Measurements from ENCODE around the gene COL23A1.

COL23A1 gene

DNA sequence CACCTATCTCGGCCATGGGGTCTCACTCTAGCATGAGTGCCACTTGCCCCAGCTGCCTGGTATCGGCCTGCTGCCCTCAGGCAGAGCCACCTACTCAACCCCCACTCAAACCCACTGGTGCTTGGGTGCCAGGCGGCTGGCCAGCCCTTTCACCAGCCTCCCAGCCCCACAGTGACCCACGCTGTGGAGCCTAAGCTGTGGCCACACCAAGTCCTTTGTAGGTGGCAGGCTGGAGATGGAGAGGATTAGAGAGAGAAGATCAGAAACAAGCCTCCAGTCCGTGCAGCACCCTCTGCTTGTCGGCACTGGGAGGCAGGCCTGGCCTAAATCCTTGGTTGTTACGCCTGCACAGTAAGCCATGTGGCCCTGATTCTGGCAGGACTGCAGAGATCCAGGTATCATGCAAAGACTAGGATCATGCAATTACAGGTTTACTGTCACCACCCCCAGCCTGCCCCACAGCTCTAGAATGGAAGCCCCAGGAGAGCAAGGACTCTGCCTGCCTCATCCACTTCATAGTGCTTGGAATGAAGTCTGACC lies 171.7 kb downstream of the COL23A1 start:
- DNase-seq, result no peak

DNA sequence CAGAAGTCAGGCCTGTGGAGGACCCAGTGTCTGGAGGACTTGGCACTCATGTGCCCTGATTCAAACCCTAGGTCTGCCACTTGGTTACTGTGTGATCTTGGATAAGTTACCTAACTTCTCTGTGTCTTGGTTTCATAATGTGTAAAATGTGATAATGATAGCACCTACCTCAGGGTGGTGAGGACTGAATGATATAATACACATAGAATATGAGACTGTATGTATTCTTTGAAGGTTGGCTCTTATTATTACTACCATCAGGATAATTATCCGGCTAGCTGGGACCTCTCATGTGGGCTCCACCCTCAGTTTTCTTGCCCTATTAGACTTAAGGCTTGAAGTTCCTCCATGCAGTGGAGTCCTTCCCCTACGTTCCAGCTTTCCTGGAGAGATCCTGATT lies 172.2 kb downstream of the COL23A1 start:
- no peak for DNase-seq

DNA sequence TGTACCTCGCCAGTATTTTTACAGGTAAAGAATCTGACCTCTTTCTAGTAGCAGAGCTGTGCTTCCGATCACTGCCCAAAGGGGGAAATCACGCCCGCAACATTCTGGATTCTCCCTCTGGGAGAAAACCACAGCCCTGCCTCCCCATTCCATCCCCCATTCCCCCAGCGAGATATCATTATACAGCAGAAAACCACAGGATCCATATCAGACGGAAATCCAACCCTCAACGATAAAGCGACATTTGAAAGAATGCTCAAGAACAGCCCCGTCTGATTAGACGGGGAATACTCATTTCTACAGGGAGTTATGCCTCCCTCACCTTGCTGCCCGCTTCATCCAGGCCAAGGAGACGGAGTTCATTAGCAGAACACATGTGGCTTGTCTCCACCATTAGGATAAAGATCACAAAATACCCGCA lies 172.8 kb downstream of the COL23A1 start:
- no peak for DNase-seq

DNA sequence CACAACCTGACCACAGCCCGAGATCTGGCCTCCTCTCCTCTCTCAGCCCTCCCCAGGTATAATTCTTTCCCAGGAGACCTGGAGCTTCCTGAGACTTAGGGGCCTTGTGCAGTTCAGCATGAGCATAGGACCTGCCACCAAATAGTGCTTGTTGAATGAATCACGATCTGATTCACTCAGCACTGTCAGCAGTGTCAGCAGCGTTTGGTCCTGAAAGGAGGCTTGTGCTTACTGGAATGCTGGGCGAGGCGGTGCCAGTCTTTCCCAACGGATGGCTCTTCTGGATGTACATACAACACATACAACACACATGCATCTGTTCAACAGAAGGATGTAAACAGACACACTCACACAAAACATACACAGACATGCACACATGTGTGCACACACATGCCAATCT lies 173.3 kb downstream of the COL23A1 start:
- no peak for DNase-seq

DNA sequence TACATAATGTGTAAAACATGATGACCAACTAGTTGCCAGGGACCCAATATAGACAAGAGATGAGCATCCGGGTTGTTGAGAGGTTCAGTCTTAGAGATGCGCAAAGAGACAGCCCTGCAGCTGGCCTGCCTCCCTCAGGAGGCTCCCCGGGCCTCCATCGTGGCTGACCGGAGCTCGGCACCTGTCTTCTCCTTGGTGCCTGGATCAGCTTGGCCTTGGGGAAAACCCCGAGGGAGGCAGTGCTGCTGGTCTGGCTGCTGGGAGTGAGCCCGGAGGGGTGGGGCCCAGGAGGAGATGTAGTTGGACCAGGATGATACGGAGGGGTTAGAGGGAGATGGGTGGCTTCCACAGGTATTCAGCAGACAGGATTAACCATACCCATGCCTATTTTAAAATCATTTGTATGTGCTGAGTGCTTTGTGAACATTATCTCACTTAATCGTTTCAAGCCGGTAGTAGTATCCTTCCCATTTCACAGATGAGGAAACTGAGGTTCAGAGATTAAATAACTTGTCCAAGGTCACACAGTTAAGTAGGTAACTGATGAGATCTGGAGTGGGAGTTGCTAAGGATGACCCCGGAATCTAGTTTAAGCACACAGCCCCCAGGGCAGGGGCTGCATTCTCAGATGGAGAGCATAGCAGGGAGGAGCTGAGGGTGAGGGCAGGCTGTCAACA lies 173.8 kb downstream of the COL23A1 start:
- no peak for DNase-seq

DNA sequence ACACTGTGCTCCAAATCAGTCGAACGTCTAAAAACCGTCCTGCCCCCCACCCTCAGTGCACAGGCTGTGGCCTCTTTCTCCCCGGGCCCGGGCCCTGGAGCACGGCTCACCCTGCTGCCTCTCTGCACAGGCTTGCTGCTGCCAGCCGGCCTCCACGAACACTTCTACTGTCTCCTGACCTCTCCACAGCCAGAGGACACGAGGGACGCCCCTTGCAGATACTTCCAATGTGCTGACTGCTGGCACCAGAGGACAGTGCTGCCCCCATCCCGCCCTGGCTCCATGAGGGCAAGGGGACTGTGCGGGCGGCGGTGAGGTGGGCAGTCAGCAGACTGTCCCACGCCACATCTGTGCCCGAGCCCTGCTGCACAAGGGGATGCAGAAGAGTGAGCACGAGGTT lies 174.8 kb downstream of the COL23A1 start:
- no peak for DNase-seq

DNA sequence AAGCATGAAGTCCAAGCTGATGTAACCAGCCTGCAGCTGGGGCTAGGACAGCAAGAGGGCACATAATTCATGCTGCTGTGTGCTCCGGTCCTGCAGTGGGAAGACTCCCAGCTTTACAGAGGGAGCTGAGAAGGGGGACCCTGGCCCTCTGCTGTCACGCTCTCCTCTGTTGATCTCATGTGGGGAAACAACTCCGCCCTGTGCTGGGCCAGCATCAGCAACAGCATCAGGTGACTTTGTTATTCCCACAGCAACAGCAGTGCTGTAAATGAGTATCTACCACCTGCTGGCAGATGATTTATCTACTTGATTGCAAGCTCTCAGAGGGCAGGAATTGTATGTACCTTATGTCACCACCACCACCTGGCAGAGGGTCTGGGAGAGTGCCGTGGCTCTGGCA lies 176.2 kb downstream of the COL23A1 start:
- DNase-seq, result no peak

DNA sequence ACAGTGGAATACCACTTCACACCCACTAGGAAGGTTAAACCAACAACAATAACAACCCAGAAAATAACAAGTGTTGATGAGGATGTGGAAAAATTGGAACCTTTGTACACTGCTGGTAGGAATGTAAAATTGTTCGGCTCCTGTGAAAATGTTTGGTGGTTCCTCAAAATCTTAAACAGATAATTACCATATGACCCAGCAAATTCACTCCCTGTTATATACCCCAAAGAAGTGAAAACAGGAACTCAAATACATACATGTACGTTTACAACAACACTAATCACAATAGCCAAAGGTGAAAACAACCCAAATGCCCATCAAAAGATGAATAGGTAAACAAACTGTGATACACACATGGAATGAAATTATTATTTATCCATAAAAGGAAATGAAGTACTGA lies 179.1 kb downstream of the COL23A1 start:
- no peak for DNase-seq

DNA sequence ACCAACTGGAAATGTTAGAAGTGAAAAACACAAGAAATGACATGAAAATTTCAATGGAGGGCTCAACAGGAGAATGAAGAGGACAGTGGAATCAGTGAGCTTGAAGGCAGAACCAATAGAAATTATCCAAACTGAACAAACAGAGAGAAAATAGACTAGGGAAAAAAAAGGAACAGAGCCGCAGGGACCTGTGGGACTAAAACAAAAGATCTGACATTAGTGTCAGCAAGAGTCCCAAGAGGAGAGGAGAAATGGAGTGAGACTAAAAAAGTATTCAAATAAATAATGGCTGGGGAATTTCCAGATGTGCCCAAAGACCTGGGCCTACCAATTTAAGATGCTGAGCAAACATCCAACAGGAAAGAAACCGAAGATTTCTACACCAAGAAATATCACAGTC lies 182.5 kb downstream of the COL23A1 start:
- DNase-seq, result no peak

DNA sequence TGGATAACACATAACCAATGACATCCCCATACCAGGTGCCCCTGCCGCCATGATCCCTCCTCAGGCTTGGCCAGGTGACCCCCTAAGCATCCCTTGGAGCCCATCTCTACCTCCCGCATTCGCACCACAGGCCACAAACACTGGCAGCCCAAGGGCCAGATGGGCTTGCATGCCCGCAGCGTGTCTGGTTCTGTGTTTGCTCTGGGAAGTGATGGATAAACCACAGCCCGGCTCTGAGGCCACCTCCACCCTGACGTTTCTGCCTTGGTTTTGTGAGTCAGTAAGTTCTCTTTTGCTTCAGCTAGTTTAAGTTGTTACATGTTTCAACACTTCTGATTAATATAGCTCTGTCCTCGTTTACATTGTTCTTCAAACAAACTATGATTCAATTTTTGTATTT lies 185.2 kb downstream of the COL23A1 start:
- DNase-seq, result no peak

DNA sequence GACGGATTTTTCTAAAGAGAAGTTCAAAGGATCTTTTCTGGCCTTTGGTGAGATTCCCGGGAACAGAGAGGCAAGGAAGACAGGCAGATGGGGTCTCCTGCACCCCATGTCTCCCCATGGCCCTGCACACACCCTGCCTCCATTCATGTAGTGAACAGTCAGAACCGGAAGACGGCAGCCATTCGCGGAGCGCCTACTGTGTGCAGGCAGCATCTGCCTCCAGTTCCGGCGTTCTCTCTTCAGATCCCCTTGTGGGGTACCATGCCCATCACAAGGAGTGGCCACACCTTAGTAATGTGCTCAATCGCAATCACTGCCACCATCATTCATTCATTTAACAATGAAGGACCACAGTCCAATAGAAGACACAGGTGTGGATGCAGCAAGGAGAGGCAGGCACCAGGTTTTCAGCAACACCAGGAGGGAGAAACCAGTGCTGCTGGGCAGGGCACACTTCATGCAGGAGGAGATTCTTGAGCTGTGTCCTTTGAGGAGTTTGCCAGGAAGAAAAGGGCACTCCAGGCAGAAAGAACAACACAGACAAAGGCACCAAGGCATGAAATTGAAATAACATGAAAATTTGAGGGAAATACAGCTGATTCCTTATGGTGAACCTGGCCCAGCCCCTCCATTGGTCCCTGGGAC lies 186.1 kb downstream of the COL23A1 start:
- DNase-seq, result no peak

DNA sequence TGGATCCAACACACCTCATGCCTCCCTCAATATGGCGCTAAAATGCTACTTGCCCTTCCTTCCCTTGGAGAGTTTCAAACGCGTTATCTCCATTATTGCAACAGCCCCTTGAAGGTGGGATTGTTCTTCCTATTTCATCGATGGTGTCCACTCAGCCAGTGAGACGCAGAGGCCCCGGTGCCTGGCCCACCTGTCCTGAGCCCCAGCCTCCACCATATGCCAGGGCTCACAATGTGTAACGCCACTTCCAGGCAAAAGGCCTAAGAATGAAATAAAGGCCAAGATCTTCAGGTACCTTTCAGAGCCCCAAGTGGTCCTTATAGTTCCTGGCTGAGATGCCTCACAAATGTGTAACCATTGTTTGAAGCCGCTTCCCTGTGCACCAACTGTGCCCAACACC lies 186.8 kb downstream of the COL23A1 start:
- no peak for DNase-seq

DNA sequence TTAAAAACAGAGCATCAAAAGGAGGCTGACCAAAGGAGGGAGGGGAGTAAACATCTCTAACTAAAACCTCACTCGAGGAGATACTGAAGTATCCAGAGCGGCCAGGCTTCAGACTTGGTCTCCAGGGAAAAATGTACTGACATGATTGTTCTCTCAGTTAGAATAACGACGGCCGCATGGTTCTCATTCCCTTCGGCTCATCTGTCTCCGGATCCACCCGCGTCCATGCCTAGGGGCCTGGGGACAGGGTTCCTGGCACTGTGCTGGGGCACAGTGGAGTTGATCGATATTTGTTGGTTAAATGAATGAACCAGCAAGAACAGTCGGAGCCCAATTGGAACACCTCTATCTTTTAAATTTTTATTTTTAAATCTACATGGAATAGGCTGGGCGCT lies 190.5 kb downstream of the COL23A1 start:
- no peak for DNase-seq

DNA sequence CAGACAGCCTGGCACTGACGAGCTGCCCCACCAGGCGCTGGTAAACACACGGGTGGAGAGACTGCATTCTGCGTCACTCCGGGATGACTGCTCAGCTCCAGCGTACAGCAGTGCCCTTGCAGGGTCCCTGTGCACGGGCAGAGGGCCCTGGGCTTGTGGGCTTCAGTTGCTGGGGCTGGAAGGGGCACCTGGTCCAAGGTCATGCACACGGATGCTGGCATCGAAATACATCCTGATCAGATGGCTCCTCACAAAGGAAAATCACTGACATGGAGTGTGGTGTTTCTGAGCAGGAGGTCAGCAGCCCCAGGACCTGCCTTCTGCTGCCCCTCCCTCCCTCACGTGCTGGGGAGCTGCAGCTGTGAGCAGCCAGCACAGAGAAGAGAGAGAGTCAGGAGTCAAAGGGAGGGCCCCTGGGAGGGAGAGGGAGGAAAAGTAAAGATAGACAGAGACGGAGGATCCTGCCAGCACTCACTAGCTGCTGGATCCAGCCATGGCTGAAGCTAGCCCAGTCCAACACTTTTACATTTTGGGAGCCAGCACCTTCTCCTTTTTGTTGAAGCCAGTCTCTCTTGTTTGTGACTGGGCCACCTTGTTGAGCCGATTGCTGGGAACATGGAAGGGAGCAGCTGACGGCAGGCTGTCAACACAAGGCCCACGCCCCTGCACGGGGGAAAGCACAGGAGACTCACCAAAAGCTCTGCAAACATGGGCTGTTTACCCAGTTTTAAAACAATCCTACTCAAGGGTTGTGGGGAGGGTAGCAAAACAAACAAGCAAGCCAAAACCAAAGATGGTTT lies 191.1 kb downstream of the COL23A1 start:
- DNase-seq, result no peak

DNA sequence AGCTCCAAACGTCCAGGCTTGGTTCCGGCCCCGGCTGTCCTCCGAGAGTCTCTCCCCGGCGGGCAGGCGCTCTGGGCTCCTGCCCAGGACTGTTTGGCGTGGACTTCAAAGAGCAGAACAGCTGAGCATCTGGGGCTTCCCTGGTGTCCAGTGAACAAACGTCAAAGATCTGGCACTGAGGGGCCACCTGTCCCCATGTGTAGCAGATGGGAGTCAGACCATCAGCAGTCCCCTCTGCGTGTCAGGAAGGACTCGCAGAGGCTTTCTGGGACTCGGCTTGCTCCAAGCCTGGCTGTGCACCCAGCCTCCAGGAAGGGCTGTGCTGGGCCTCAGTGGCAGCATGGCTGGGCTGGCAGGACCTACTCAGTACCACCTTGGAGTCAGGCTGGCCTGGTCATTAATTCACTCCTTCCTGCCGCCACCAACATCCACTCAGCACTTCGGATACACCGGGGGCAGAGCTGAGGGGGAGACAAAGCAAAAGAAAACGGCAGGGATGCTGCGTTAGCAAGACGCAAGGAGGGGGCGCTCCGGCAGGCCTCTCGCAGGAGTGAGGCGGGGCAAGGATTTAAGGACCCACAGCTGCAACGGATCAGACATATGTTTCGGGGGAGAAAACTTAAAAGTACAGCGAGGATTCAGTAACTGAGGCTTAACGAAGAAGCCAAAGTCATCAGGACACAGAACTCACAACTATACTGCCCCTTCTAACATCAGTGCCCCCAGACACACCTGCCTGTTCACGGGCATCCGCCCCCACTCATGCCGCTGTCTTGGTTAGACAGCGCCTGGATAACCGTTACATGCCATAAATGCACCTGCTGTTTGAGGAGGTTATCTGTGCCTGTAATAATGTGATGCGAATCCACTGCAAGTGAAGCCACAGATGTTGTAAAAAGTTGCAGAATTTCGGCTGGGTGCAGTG lies 193.1 kb downstream of the COL23A1 start:
- no peak for DNase-seq

DNA sequence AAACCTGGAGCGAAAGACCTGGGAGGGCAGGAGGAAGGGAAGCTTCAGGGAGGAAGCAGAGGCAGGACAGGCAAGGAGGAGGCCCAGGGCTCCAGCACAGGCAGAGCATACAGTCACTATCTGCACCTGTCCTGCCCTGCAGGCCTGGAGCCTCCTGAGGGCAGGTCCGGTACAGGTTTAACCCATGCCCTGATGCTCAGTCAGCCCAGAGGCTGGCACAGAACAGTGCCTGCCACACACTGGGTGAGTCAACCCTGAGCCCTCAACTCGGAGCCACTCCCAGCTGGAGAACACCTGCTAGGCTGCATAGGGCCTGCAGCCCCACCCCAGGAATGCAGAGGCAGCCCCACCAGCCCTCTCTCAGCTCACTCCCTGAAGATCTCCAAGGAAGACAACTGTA lies 196.1 kb downstream of the COL23A1 start:
- no peak for DNase-seq

DNA sequence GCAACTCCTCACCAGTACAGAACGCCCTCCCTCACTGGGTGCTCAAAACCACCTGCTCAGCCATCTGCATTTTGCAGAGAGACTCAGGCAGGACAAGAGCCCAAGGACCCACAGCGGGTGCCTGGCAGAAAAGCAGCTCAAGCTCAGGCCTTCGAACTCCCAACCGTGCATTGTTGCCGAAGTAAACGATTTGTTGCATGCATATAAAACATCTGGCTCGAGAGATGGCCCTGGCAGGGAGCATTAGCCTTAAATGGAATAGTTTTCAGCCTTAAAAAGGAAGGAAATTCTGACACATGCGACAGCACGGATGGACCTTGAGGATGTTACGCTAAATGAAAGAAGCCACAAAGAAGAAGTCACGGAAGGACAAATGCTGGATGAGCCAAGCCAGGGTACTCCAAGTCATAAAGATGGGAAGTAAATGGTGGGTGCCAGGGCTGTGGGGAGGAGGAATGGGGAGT lies 197.2 kb downstream of the COL23A1 start:
- DNase-seq, result no peak

DNA sequence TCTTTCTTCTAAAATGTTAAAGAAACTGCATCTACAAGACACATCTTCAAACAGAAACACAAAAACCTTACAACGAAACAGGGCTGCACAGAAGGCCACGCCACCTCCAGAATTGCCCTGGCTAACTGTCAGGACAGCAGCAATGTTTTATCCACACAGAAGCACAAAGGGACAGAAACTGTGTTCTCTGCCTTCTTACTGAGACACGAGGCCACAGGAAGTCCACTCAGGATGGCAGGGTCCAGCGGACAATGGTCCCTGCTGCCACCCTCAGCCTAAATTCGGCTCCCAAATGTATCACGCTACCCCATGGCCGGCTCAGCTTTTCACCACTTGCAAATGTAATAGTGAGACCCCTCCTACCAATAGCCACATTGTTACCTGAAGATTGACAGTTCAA lies 197.8 kb downstream of the COL23A1 start:
- DNase-seq, result no peak

DNA sequence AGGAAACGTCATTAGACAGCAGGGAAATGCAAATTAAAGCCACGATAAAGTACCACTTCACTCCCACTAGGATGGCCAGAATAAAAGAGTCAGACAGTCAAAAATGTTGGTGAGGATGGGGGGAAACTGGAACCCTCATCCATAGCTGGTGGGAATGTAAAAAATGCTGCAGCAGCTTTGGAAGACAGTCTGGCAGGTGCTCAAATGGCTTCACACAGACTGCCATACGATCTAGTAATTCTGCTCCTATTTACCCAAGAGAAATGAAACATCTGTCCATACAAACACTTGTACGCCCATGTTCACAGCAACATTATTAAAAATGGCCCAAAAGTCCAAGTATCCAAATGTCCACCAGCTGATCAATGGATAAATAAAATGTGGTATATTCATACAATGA lies 198.7 kb downstream of the COL23A1 start:
- DNase-seq, result no peak

DNA sequence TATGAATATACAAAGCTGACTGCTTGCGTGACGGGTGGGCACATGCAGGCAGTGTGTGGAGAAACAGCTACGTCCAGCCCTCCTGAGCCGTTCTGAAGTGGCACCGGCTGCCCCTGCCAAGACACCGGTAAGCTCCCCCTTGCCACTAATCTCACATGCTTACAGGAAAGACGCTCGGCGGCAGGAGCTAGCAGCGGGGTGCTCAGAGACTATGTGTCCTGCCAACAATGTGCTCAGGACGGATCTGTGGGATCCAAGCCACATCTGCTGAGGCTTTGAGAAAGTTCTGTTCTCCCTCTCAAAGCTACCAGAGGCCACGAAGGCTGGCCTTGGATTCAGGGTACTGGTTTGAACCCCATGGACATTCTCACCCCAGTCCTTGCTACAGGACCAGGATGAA lies 200.4 kb downstream of the COL23A1 start:
- no peak for DNase-seq

DNA sequence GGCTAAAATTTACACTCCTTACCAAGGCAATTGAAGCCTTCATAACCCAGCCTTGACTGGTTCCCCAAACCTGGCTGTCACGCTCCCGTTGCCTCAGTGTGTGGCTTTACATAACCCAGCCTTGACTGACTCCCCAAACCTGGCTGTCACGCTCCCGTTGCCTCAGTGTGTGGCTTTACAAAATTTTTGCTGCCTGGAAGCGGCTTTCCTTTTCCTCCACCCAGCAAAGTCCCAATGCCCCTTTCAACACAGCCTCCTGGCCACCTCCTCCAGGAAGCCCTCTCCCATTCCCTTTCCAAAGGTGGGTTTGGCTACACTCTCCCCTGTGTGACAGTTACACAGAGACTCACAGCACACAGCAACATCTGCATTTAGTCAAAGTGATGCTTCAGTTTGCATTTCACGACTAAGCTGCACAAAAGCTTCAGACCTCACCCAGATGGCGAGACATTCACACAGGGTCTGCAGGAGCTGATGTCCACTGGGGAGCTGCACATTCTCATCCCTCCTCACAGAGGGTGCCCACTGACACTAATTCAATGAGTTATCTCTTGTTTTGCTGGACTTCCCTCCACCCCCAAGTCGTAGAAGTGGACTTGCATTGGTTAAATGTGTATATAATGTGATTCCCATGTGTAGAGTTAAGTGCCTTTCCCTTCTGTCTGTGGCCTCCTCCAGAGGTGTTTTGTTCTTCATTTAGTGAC lies 201.0 kb downstream of the COL23A1 start:
- no peak for DNase-seq
